Fibroblast of upper back skin (primary cell): Measurements from ENCODE around the gene SLC25A21.
"Not testable (repeated sequence)": the region's sequence is repeated elsewhere in the genome, so short reads cannot be mapped to it uniquely, and the experiment has no call there.

Experiments
- DNase-seq: peaks from one replicate; pipeline ENCODE4 v3.0.0-alpha.2; 2013

SLC25A21 gene

GRCh38 chr14:36817071-36817930 lies 355.1 kb downstream of the SLC25A21 start:
- no peak for DNase-seq

DNA sequence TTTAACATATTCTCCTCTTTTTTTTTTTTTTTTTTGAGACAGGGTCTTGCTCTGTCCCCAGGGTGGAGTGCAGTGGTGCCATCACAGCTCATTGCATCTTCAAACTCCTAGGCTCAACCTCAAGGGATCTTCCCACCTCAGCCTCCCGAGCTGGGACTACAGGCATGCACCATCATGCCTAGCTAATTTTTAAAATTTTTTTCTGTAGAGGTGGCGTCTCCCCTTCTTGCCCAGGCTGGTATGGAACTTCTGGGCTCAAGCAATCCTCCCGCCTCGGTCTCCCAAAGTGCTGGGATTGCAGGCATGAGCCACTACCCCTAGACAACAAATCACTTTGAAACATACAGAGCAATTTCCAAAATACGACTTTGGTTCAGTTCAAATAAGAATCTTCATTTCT lies 355.9 kb downstream of the SLC25A21 start:
- DNase-seq: no peak

- DNase-seq: not testable (repeated sequence)
Measured at GRCh38 chr14:36814783-36815182, 357.6 kb downstream of the SLC25A21 start.

DNA sequence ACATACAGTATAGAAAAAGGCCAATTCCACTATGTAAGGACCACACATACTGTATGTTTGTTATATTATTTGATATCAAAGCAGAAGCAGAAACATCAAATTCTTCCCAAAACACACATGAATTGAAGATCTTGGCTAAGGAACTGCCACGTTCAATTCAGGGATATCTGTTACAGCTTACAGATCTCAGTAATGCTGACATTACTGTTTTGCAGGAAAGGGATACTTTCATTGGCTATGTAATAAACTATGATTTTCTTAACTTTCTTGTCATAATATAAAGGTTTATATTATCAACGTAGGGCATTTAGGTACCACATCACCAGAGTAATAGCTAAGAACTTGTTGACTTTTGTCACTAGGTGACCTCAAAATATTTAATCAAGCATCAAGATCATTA lies 362.2 kb downstream of the SLC25A21 start:
- no peak for DNase-seq

- DNase-seq: no peak
Measured at GRCh38 chr14:36807727-36808126, 364.7 kb downstream of the SLC25A21 start.

DNA sequence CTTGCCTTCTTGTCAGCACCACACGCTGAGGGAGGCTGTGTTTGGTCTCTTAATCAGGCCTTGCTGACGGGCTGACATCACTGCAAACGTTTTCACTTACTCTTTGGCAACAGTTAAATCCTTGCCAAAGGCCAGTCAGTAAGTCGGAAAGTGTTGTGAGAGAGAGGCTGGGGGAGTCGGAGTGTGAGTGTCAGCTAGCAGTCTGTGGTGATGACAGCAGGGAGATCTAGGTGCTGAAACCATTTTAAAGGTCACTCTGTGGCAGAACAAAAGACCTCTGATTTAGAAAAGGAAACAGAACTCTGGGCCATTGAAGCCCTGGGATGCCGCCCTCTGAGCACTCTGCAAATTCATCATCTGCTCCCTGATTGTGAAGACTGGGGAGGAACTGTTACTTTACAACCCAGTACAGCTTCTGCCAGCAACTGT lies 367.3 kb downstream of the SLC25A21 start:
- peak; percentile 4 for DNase-seq

DNA sequence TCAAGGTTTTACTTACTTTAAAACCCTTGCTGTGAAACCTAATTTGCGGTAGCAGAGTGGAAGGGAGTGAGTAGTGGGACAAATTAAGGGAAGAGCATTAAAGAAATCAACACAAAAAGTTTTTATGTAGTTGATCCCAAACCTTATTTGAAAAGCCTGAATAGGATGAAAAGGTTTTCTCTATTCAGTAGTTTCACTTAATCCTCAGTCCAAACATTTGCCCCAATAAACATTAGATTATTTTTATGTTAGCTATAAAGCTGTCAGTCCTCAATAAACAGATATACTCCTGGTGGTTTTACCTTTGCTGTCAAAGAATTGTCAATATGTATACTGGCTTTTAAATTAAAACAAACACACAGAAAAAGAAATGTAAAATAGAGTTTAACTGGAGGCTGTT lies 374.8 kb downstream of the SLC25A21 start:
- DNase-seq: no peak

DNA sequence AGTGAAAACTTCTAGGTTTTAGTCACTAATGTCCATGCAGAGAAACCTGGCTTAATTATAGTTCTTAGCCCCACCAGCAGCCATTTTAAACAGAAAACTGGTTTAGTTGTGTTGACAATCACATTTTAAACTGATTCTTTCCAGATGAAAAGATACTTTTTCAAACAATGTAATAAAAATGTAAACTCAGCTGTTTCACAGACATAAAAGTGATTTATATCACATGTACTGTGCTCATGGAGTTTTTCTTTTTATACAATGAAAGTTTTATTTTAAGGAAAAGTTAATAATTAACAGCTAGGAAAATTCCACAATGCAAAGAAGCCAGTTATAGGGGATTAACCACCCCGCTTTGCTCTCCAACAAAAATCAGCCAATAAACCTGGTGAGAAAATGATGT lies 381.0 kb downstream of the SLC25A21 start:
- no peak for DNase-seq

DNA sequence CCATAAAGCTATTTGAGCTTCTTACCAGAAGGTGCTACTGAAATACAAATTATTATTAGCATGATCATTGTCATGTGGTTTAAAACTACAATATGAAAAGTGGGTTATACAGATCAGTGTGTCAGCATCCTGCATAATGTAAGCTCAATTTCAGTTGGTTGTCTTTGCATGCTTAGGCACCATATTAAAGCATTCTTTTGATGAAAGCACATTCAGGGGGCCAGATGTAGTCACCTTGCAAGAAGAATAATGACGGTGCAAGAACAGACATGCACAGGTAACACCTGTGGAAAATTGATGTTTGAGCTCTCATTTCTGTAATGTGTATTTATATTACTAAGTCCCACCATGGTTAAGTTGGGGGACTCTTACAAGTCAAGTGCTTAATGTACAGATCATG lies 386.9 kb downstream of the SLC25A21 start:
- no peak for DNase-seq

GRCh38 chr14:36784541-36784940 lies 387.9 kb downstream of the SLC25A21 start:
- no peak for DNase-seq

- no peak for DNase-seq
Measured at GRCh38 chr14:36781897-36782296, 390.5 kb downstream of the SLC25A21 start.

DNA sequence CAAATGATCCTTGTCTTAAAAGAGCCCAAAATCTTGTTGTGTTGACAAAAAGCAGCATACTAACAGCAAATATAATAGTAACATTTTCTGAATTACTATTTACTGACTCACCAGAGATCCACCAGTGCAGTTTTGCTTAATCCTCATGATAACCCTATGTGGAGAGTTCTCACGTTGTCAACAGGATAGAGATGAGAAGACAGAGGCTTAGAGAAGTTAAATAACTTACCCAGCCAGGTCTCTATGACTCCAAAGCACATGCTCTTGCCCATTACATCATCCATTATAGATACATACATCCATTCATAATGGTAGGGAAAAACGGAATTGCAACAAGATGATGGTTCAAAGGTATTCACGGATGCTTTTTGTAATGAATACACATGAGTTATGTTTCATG lies 398.8 kb downstream of the SLC25A21 start:
- DNase-seq: peak; percentile 5

- DNase-seq: peak; percentile 8
Measured at GRCh38 chr14:36773136-36773540, 399.3 kb downstream of the SLC25A21 start.

GRCh38 chr14:36771028-36771640 lies 401.3 kb downstream of the SLC25A21 start:
- no peak for DNase-seq

DNA sequence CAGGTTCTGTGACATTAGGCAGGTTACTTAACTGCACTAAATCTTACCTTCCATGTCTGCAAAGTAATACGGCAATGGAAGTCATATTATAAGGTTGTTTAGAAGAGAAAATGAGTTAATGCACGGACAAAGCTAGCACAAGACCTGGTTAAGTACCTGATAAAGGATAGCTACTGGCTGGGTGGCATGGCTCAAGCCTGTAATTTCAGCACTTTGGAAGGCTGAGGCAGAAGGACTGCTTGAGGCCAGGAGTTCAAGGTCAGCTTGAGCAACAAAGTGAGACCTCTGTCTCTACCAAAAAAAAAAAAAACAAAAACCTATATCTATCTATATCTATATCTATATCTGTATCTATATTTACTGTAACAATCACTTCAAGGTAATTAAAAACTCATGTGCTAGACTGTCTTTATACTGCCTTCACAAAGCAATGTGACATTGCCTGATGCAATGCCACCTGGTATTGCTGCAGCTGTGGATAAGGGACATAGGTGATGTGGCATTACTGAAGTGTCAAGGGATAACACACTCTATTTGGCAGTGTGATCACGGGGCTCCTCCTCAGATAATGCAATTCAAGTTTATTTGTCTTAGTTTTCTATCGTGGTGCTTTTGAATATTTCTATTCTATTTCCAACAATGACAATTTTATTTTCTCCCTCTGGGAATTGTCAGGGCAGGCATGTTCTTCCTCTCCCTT lies 403.6 kb downstream of the SLC25A21 start:
- DNase-seq: no peak

GRCh38 chr14:36767603-36768281 lies 404.7 kb downstream of the SLC25A21 start:
- no peak for DNase-seq

GRCh38 chr14:36766974-36767373 lies 405.4 kb downstream of the SLC25A21 start:
- no peak for DNase-seq

GRCh38 chr14:36757734-36758601 lies 414.4 kb downstream of the SLC25A21 start:
- no peak for DNase-seq

- DNase-seq: no peak
Measured at GRCh38 chr14:36756226-36756625, 416.2 kb downstream of the SLC25A21 start.

GRCh38 chr14:36755756-36756155 lies 416.6 kb downstream of the SLC25A21 start:
- no peak for DNase-seq

GRCh38 chr14:36751920-36752319 lies 420.5 kb downstream of the SLC25A21 start:
- no peak for DNase-seq

DNA sequence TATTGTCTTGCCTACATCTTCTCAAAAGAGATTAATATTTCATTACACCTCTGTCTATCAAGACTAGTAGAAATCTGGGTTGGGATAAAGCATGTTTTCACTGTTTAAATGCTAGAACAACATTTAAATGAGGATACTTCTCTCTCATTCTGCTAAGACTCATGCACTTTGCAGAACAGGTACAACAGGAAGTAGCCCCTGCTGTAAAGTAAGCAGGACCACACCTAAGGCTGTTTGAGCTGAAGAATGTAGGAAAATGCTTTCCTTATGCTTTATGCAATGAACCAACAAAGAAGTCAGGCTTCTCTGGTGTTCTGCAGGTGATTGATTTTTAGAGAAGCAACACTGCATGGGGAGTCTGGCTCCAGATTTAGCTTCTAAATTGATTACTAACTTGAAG lies 421.3 kb downstream of the SLC25A21 start:
- no peak for DNase-seq
